ENCODE results near the gene CAMKV. TPM values are rescaled to one million over a fixed set of nuclear protein-coding genes. Genes with fewer than 3 reads are reported as not detected.
A peak's percentile ranks its signal among the peaks of the same experiment; 100 is the strongest.
"Not testable (repeated sequence)": the region's sequence is repeated elsewhere in the genome, so short reads cannot be mapped to it uniquely, and the experiment has no call there.

CAMKV gene
- total and polyA plus RNA-seq, 4 donors: not detected

GRCh38 chr3:49823131-49823530 is 46.6 kb downstream of the CAMKV start:
- DNase-seq; H3K4me3 ChIP-seq (ENCODE audit: low read length in 2 of 2); intact Hi-C loops (cut with DNase I); H3K36me3 ChIP-seq (ENCODE audit: control insufficient read depth in 1 of 2, insufficient read depth in 2 of 2, low read length in 1 of 2); H3K9me3 ChIP-seq (ENCODE audit: control insufficient read depth, low read length); H3K27ac ChIP-seq (ENCODE audit: low read depth in 1 of 2, low read length in 2 of 2); ATAC-seq (ENCODE audit: low FRiP score); H3K4me1 ChIP-seq (ENCODE audit: control insufficient read depth in 1 of 2, insufficient read depth in 2 of 2, low read length in 2 of 2); H3K27me3 ChIP-seq (ENCODE audit: control insufficient read depth in 1 of 2, insufficient read depth in 2 of 2, low read length in 1 of 2): not testable (repeated sequence)
- 82 to 94% methylated on average over 3 of the region's 3 CpGs for WGBS, 2 donors

GRCh38 chr3:49813497-49814174 is 56.1 kb downstream of the CAMKV start, which contains the start of gene UBA7:
UBA7 (minus strand) TSS chr3:49813953; CDS start chr3:49813787, 166 bp downstream.
- Histone ChIP-seq H3K27ac (ENCODE audit: low read depth in 1 of 2, low read length in 2 of 2) (peak within 1 kb of the TSS in 1 of 2 donors; percentile 82), H3K36me3 (ENCODE audit: control insufficient read depth in 1 of 2, insufficient read depth in 2 of 2, low read length in 1 of 2) (peaks cover 0 to 1% of the 10 kb centered on the region in 2 donors), H3K9me3 (ENCODE audit: control insufficient read depth, low read length) (no peaks in the 10 kb centered on the region), H3K4me1 (ENCODE audit: control insufficient read depth in 1 of 2, insufficient read depth in 2 of 2, low read length in 2 of 2) (no peaks in the 10 kb centered on the region), H3K4me3 (ENCODE audit: low read length in 2 of 2) (peak within 1 kb of the TSS; percentile 35 to 41), H3K27me3 (ENCODE audit: control insufficient read depth in 1 of 2, insufficient read depth in 2 of 2, low read length in 1 of 2) (no peaks in the 10 kb centered on the region)
- DNase-seq: peak in 1 of 2 donors; percentile 72
- intact Hi-C loops (cut with DNase I): no loop called here
- peak; percentile 86 for ATAC-seq (ENCODE audit: low FRiP score)
- WGBS, 2 donors: 5 to 9% methylated on average over 9 of the region's 9 CpGs

GRCh38 chr3:49812916-49813496 is 56.7 kb downstream of the CAMKV start:
- intact Hi-C loops (cut with DNase I): no loop called here
- DNase-seq (no peak), ATAC-seq (ENCODE audit: low FRiP score) (no peak)
- H3K4me1 ChIP-seq (ENCODE audit: control insufficient read depth in 1 of 2, insufficient read depth in 2 of 2, low read length in 2 of 2): no peaks in the 10 kb centered on the region
- 12% methylated on average over 9 of the region's 9 CpGs for WGBS, 2 donors
- H3K9me3 ChIP-seq (ENCODE audit: control insufficient read depth, low read length): no peaks in the 10 kb centered on the region
- peak overlapping the region in 1 of 2 donors; percentile 82 for H3K27ac ChIP-seq (ENCODE audit: low read depth in 1 of 2, low read length in 2 of 2)
- peaks cover 0 to 1% of the 10 kb centered on the region in 2 donors for H3K36me3 ChIP-seq (ENCODE audit: control insufficient read depth in 1 of 2, insufficient read depth in 2 of 2, low read length in 1 of 2)
- H3K27me3 ChIP-seq (ENCODE audit: control insufficient read depth in 1 of 2, insufficient read depth in 2 of 2, low read length in 1 of 2): no peaks in the 10 kb centered on the region
- peak overlapping the region; percentile 35 to 41 for H3K4me3 ChIP-seq (ENCODE audit: low read length in 2 of 2)

Other genes starting within 250 kb of the CAMKV start
- 10 to 100 TPM; 51.7 to 53.6 TPM for gene APEH, start 195.6 kb downstream of the CAMKV start, total RNA-seq
- 10 to 100 TPM; 30.3 to 47.2 TPM for gene APEH, start 195.6 kb downstream of the CAMKV start, polyA plus RNA-seq
- 10 to 100 TPM in 1 of 2 donors, 1 to 10 TPM in 1; 5.3 to 16.9 TPM for gene MST1, start 180.4 kb downstream of the CAMKV start, total RNA-seq
- 10 to 100 TPM in 1 of 2 donors, 1 to 10 TPM in 1; 4.5 to 64.7 TPM for gene MST1, start 180.4 kb downstream of the CAMKV start, polyA plus RNA-seq
- 10 to 100 TPM; 34.7 to 38.1 TPM for gene RNF123, start 180.3 kb downstream of the CAMKV start, total RNA-seq
- gene RNF123, start 180.3 kb downstream of the CAMKV start, polyA plus RNA-seq: 10 to 100 TPM; 12.5 to 29.8 TPM
- gene AMIGO3, start 150.2 kb downstream of the CAMKV start, total RNA-seq: not detected
- gene AMIGO3, start 150.2 kb downstream of the CAMKV start, polyA plus RNA-seq: 1 to 10 TPM in 1 of 2 donors, not detected in 1; 1.1 TPM
- gene GMPPB, start 146.0 kb downstream of the CAMKV start, total RNA-seq: 10 to 100 TPM; 29.2 to 39.6 TPM
- 10 to 100 TPM; 13.4 to 24.6 TPM for gene GMPPB, start 146.0 kb downstream of the CAMKV start, polyA plus RNA-seq
- gene IP6K1, start 83.4 kb downstream of the CAMKV start, total RNA-seq: 10 to 100 TPM; 36.5 to 40.2 TPM
- 10 to 100 TPM in 1 of 2 donors, 1 to 10 TPM in 1; 9.4 to 19.5 TPM for gene IP6K1, start 83.4 kb downstream of the CAMKV start, polyA plus RNA-seq
- 1 to 10 TPM in 1 of 2 donors, under 1 TPM in 1; 0.26 to 1.1 TPM for gene CDHR4, start 70.0 kb downstream of the CAMKV start, total RNA-seq
- 1 to 10 TPM in 1 of 2 donors, not detected in 1; 5.0 TPM for gene CDHR4, start 70.0 kb downstream of the CAMKV start, polyA plus RNA-seq
- 1 to 10 TPM; 5.5 to 8.8 TPM for gene INKA1, start 66.6 kb downstream of the CAMKV start, total RNA-seq
- gene INKA1, start 66.6 kb downstream of the CAMKV start, polyA plus RNA-seq: 10 to 100 TPM; 12.1 to 12.2 TPM
- 100 to 1,000 TPM in 1 of 2 donors, 10 to 100 TPM in 1; 45.2 to 102 TPM for gene UBA7, start 56.0 kb downstream of the CAMKV start, total RNA-seq
- gene UBA7, start 56.0 kb downstream of the CAMKV start, polyA plus RNA-seq: 100 to 1,000 TPM in 1 of 2 donors, 10 to 100 TPM in 1; 34.7 to 199 TPM
- 1 to 10 TPM in 1 of 2 donors, under 1 TPM in 1; 0.94 to 2.6 TPM for gene TRAIP, start 13.3 kb downstream of the CAMKV start, total RNA-seq
- 1 to 10 TPM in 1 of 2 donors, under 1 TPM in 1; 0.63 to 3.1 TPM for gene TRAIP, start 13.3 kb downstream of the CAMKV start, polyA plus RNA-seq
- 10 to 100 TPM in 1 of 2 donors, 1 to 10 TPM in 1; 2.7 to 13.1 TPM for gene MST1R, start 34.0 kb upstream of the CAMKV start, total RNA-seq
- gene MST1R, start 34.0 kb upstream of the CAMKV start, polyA plus RNA-seq: 1 to 10 TPM; 7.4 to 7.6 TPM
- 1 to 10 TPM; 7.5 to 9.6 TPM for gene MON1A, start 59.9 kb upstream of the CAMKV start, total RNA-seq
- 10 to 100 TPM in 1 of 2 donors, 1 to 10 TPM in 1; 8.9 to 11.4 TPM for gene MON1A, start 59.9 kb upstream of the CAMKV start, polyA plus RNA-seq
- gene RBM6, start 70.2 kb upstream of the CAMKV start, total RNA-seq: 100 to 1,000 TPM; 103 to 154 TPM
- gene RBM6, start 70.2 kb upstream of the CAMKV start, polyA plus RNA-seq: 100 to 1,000 TPM in 1 of 2 donors, 10 to 100 TPM in 1; 47.0 to 271 TPM
- 100 to 1,000 TPM; 151 to 222 TPM for gene RBM5, start 219.0 kb upstream of the CAMKV start, total RNA-seq
- gene RBM5, start 219.0 kb upstream of the CAMKV start, polyA plus RNA-seq: 100 to 1,000 TPM in 1 of 2 donors, 10 to 100 TPM in 1; 21.0 to 164 TPM